B cell (primary cell): ENCODE data around the gene KCNMB2.

ENCODE experiments used
- CTCF ChIP-seq: fragments of 200-600 bp; IDR thresholded peaks from one replicate; pipeline ENCODE4 v1.8.0; 2022; ENCODE audit warnings: antibody characterized with exemption, mild to moderate bottlenecking
- EZH2 ChIP-seq: IDR thresholded peaks from 2 replicates; pipeline ENCODE4 v1.6.1; 2012; ENCODE audit warnings: borderline replicate concordance, low read depth, mild to moderate bottlenecking, moderate library complexity, low read length; ENCODE audit not compliant: insufficient read depth, poor library complexity, severe bottlenecking

DNA sequence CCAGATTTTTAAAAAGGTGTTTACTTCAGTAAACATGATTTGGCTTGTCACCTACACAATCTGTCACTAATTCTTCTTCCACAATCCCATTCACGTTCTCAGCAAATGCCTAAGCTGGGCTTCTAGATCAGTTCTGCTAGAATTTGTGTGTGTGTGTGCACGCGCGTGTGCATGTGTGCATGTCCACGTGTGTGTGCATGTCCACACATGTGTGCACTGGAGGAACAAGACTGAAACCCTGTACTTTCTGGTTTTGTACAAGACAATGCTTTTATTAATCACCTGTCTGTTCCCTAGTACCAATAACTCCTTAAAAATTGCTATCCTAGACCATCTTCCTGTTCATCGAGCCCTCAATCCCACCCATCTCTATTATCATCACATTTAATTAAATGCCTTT lies 229.2 kb downstream of the KCNMB2 start:
- no peak for TF ChIP-seq EZH2
- TF ChIP-seq CTCF, result no peak
